Measurements from ENCODE around the gene ZNF428. TPM values are rescaled to one million over a fixed set of nuclear protein-coding genes. Genes with fewer than 3 reads are reported as not detected.

Gene ZNF428
- total and polyA plus RNA-seq, 7 donors: 18.0 to 40.2 (median 33.6) TPM

GRCh38 chr19:43616306-43616705 lies 3.1 kb downstream of the ZNF428 start:
- Histone ChIP-seq H3K27me3 (no peaks in the 10 kb centered on the region), H3K4me3 (no peak overlapping the region), H3K27ac (no peak overlapping the region), H3K4me1 (peaks cover 0 to 29% (median 17%) of the 10 kb centered on the region in 4 donors), H3K9me3 (no peaks in the 10 kb centered on the region), H3K36me3 (peaks cover 3 to 29% (median 7%) of the 10 kb centered on the region in 4 donors)
- 82 to 91% methylated on average over 1 of the region's 1 CpG for WGBS, 2 donors
- TF ChIP-seq EP300 (IDR thresholded peaks at IDR 0.05) (no peak), CTCF (IDR thresholded peaks at IDR 0.05) (no peak), POLR2AphosphoS5 (IDR thresholded peaks at IDR 0.05) (no peak), POLR2A (IDR thresholded peaks at IDR 0.05) (no peak)
- no peak for DNase-seq
- intact Hi-C loops (cut with DNase I): no loop called here

- Histone ChIP-seq H3K4me3 (no peak overlapping the region), H3K9me3 (no peaks in the 10 kb centered on the region), H3K36me3 (peaks cover 3 to 40% (median 14%) of the 10 kb centered on the region in 4 donors), H3K27me3 (no peaks in the 10 kb centered on the region), H3K27ac (no peak overlapping the region), H3K4me1 (peaks cover 0 to 6% (median 2%) of the 10 kb centered on the region in 4 donors)
- 98% methylated on average over 12 of the region's 12 CpGs for WGBS, 2 donors
- intact Hi-C loops (cut with DNase I): no loop called here
- TF ChIP-seq CTCF (IDR thresholded peaks at IDR 0.05) (no peak), POLR2AphosphoS5 (IDR thresholded peaks at IDR 0.05) (no peak), POLR2A (IDR thresholded peaks at IDR 0.05) (no peak), EP300 (IDR thresholded peaks at IDR 0.05) (no peak)
- DNase-seq: no peak
These were observed 7.1 kb downstream of the ZNF428 start for GRCh38 chr19:43612374-43612773.

- H3K36me3 ChIP-seq: peaks cover 3 to 45% (median 16%) of the 10 kb centered on the region in 4 donors
- no peak for DNase-seq
- TF ChIP-seq CTCF (IDR thresholded peaks at IDR 0.05) (no peak), POLR2AphosphoS5 (IDR thresholded peaks at IDR 0.05) (no peak), POLR2A (IDR thresholded peaks at IDR 0.05) (no peak), EP300 (IDR thresholded peaks at IDR 0.05) (no peak)
- no peaks in the 10 kb centered on the region for H3K9me3 ChIP-seq
- H3K27ac ChIP-seq: no peak within 1 kb of the TSS
- WGBS, 2 donors: 91 to 96% methylated on average over 3 of the region's 3 CpGs
- no peak within 1 kb of the TSS for H3K4me3 ChIP-seq
- H3K27me3 ChIP-seq: no peaks in the 10 kb centered on the region
- peaks cover 0 to 6% (median 2%) of the 10 kb centered on the region in 4 donors for H3K4me1 ChIP-seq
- intact Hi-C loops (cut with DNase I): no loop called here
These were observed 7.6 kb downstream of the ZNF428 start, which contains the start of gene SRRM5 for GRCh38 chr19:43611788-43612187. SRRM5 (plus strand) TSS chr19:43612088; CDS start chr19:43612122, 34 bp downstream.

GRCh38 chr19:43610493-43610892 lies 8.9 kb downstream of the ZNF428 start:
- H3K4me1 ChIP-seq: peaks cover 0 to 6% (median 0%) of the 10 kb centered on the region in 4 donors
- peaks cover 3 to 53% (median 17%) of the 10 kb centered on the region in 4 donors for H3K36me3 ChIP-seq
- 77 to 80% methylated on average over 3 of the region's 3 CpGs for WGBS, 2 donors
- DNase-seq: no peak
- TF ChIP-seq POLR2A (IDR thresholded peaks at IDR 0.05) (no peak), EP300 (IDR thresholded peaks at IDR 0.05) (no peak), POLR2AphosphoS5 (IDR thresholded peaks at IDR 0.05) (no peak), CTCF (IDR thresholded peaks at IDR 0.05) (no peak)
- intact Hi-C loops (cut with DNase I): no loop called here
- no peak overlapping the region for H3K4me3 ChIP-seq
- no peaks in the 10 kb centered on the region for H3K9me3 ChIP-seq
- no peak overlapping the region for H3K27ac ChIP-seq
- H3K27me3 ChIP-seq: no peaks in the 10 kb centered on the region

GRCh38 chr19:43609872-43610271 lies 9.6 kb downstream of the ZNF428 start:
- Histone ChIP-seq H3K27me3 (no peaks in the 10 kb centered on the region), H3K4me3 (no peak overlapping the region), H3K36me3 (peaks cover 3 to 53% (median 17%) of the 10 kb centered on the region in 4 donors), H3K4me1 (peaks cover 0 to under 1% (median 0%) of the 10 kb centered on the region in 4 donors), H3K27ac (no peak overlapping the region), H3K9me3 (no peaks in the 10 kb centered on the region)
- intact Hi-C loops (cut with DNase I): no loop called here
- TF ChIP-seq POLR2AphosphoS5 (IDR thresholded peaks at IDR 0.05) (no peak), EP300 (IDR thresholded peaks at IDR 0.05) (no peak), POLR2A (IDR thresholded peaks at IDR 0.05) (no peak), CTCF (IDR thresholded peaks at IDR 0.05) (no peak)
- DNase-seq: no peak
- WGBS, 2 donors: 88 to 91% methylated on average over 7 of the region's 7 CpGs

Measured in sigmoid colon (tissue), 7 donors.